GM18517 (cell line): ENCODE data around the gene NCKAP5.
A peak's percentile ranks its signal among the peaks of the same experiment; 100 is the strongest.

Experiments
- ATAC-seq: cut with Tn5 transposase; IDR thresholded peaks from one replicate; pipeline ENCODE4 v1.9.1; 2021; ENCODE audit warnings: mild to moderate bottlenecking, moderate library complexity; ENCODE audit not compliant: unreplicated experiment

Gene NCKAP5

GRCh38 chr2:132975193-132976105 lies 592.8 kb downstream of the NCKAP5 start:
- ATAC-seq, result no peak

- ATAC-seq, result no peak
Observed at GRCh38 chr2:132974467-132975095, 593.7 kb downstream of the NCKAP5 start.

- no peak for ATAC-seq
Observed at GRCh38 chr2:132971310-132972061, 596.8 kb downstream of the NCKAP5 start.

GRCh38 chr2:132969371-132969985 lies 598.8 kb downstream of the NCKAP5 start:
- no peak for ATAC-seq

GRCh38 chr2:132965460-132965859 lies 602.8 kb downstream of the NCKAP5 start:
- ATAC-seq, result no peak

GRCh38 chr2:132963161-132963560 lies 605.1 kb downstream of the NCKAP5 start:
- ATAC-seq, result no peak

- ATAC-seq, result no peak
Observed at GRCh38 chr2:132958887-132959286, 609.4 kb downstream of the NCKAP5 start.

- no peak for ATAC-seq
Observed at GRCh38 chr2:132955871-132956615, 612.2 kb downstream of the NCKAP5 start.

- ATAC-seq, result peak; percentile 69
Observed at GRCh38 chr2:132953771-132954170, 614.5 kb downstream of the NCKAP5 start.

- no peak for ATAC-seq
Observed at GRCh38 chr2:132951008-132951714, 617.1 kb downstream of the NCKAP5 start.

- ATAC-seq, result no peak
Observed at GRCh38 chr2:132949108-132949507, 619.2 kb downstream of the NCKAP5 start.

- no peak for ATAC-seq
Observed at GRCh38 chr2:132948211-132948610, 620.1 kb downstream of the NCKAP5 start.

- no peak for ATAC-seq
Observed at GRCh38 chr2:132943829-132944228, 624.4 kb downstream of the NCKAP5 start.

- ATAC-seq, result no peak
Observed at GRCh38 chr2:132941296-132942020, 626.8 kb downstream of the NCKAP5 start.

GRCh38 chr2:132937629-132938028 lies 630.6 kb downstream of the NCKAP5 start:
- no peak for ATAC-seq

GRCh38 chr2:132936791-132937190 lies 631.5 kb downstream of the NCKAP5 start:
- peak; percentile 51 for ATAC-seq

GRCh38 chr2:132936261-132936660 lies 632.0 kb downstream of the NCKAP5 start:
- ATAC-seq, result no peak

- ATAC-seq, result no peak
Observed at GRCh38 chr2:132929786-132930185, 638.5 kb downstream of the NCKAP5 start.

- ATAC-seq, result no peak
Observed at GRCh38 chr2:132923787-132924186, 644.5 kb downstream of the NCKAP5 start.
